H1 (cell line): ENCODE data around the gene RHBG. TPM values are rescaled to one million over a fixed set of nuclear protein-coding genes. Genes with fewer than 3 reads are reported as not detected.
A peak's percentile ranks its signal among the peaks of the same experiment; 100 is the strongest.

Source experiments
- CTCF ChIA-PET: fragments of 300-600 bp; sonication (Branson Sonifier 250); formaldehyde crosslinking; loops from one replicate; lab custom pipeline; 2021; ENCODE audit not compliant: partially characterized antibody; lab: Charles Lee
- POLR2A ChIA-PET: fragments of 300-600 bp; sonication (Branson Sonifier 250); formaldehyde crosslinking; loops from one replicate; lab custom pipeline; 2021; ENCODE audit warnings: inconsistent platforms; ENCODE audit not compliant: partially characterized antibody; lab: Charles Lee
- DNase-seq, 2 experiments: peaks; one replicate each; pipeline versions ENCODE4 v3.0.0 to v3.0.0-alpha.2; 2010 to 2022; ENCODE audit warnings: low spot score in 2 of 2, low read depth in 1 of 2, mixed read lengths in 1 of 2
- FAIRE-seq: peaks from 2 replicates; lab custom pipeline; 2011; peaks lifted over from hg19 to GRCh38; lab: Jason Lieb, UNC
- H2AFZ ChIP-seq: 2 replicates; pipeline ENCODE4 v1.8.1; 2012; ENCODE audit warnings: low read length, inconsistent platforms
- H2AK5ac ChIP-seq: 2 replicates; pipeline ENCODE4 v1.6.1; 2013; ENCODE audit warnings: low read depth, low read length
- H2BK120ac ChIP-seq: replicated peaks from 2 replicates; pipeline ENCODE3; 2013; ENCODE audit warnings: low read depth, low read length, inconsistent platforms
- H2BK12ac ChIP-seq: 2 replicates; pipeline ENCODE4 v1.6.1; 2013; ENCODE audit warnings: low read depth, low read length
- H2BK15ac ChIP-seq: 2 replicates; pipeline ENCODE4 v1.6.1; 2013; ENCODE audit warnings: low read length
- H2BK20ac ChIP-seq: 2 replicates; pipeline ENCODE4 v1.6.1; 2013; ENCODE audit warnings: low read length
- H2BK5ac ChIP-seq: 2 replicates; pipeline ENCODE4 v1.6.1; 2013; ENCODE audit warnings: low read depth, low read length
- H3K14ac ChIP-seq: 2 replicates; pipeline ENCODE4 v1.6.1; 2013; ENCODE audit warnings: inconsistent platforms; ENCODE audit not compliant: insufficient read length
- H3K18ac ChIP-seq: 2 replicates; pipeline ENCODE4 v1.6.1; 2013; ENCODE audit warnings: low read length; ENCODE audit errors: extremely low read depth
- H3K23ac ChIP-seq: 2 replicates; pipeline ENCODE4 v1.6.1; 2013; ENCODE audit warnings: inconsistent platforms; ENCODE audit not compliant: insufficient read length
- H3K23me2 ChIP-seq: 2 replicates; pipeline ENCODE4 v1.6.1; 2013; ENCODE audit warnings: low read depth, low read length
- H3K27ac ChIP-seq: 2 replicates; pipeline ENCODE4 v1.6.1; 2011; ENCODE audit warnings: low read depth, low read length, inconsistent platforms
- H3K27me3 ChIP-seq, 4 experiments: replicated peaks in 1 of 4; 1 replicate in 1 of 4; 2 replicates in 3 of 4; pipeline versions ENCODE4 v1.6.1 to v1.8.1; 2011 to 2013; ENCODE audit warnings: low read length in 3 of 4, mild to moderate bottlenecking in 3 of 4, inconsistent platforms in 2 of 4, mixed read lengths in 2 of 4, moderate library complexity in 1 of 4; ENCODE audit not compliant: control insufficient read depth in 3 of 4, insufficient read depth in 3 of 4; ENCODE audit errors: extremely low read depth in 1 of 4
- H3K36me3 ChIP-seq, 4 experiments: 2 replicates each; pipeline versions ENCODE4 v1.6.1 to v1.8.1; 2011 to 2013; ENCODE audit warnings: mild to moderate bottlenecking in 4 of 4, low read length in 3 of 4, moderate library complexity in 2 of 4, control low read depth in 1 of 4, inconsistent platforms in 1 of 4; ENCODE audit not compliant: insufficient read depth in 4 of 4, control insufficient read depth in 2 of 4
- H3K4ac ChIP-seq: replicated peaks from 2 replicates; pipeline ENCODE3; 2013; ENCODE audit warnings: low read length, low read depth, mixed read lengths, inconsistent platforms; ENCODE audit not compliant: insufficient read length
- H3K4me1 ChIP-seq, 4 experiments: replicated peaks in 1 of 4; 1 replicate in 1 of 4; 2 replicates in 3 of 4; pipeline versions ENCODE4 v1.6.1 to v1.8.1; 2011 to 2013; ENCODE audit warnings: low read length in 3 of 4, inconsistent platforms in 2 of 4, mixed read lengths in 1 of 4; ENCODE audit not compliant: insufficient read depth in 4 of 4, control insufficient read depth in 3 of 4
- H3K4me2 ChIP-seq, 2 experiments: 2 replicates each; pipeline versions ENCODE4 v1.6.1 to v1.8.1; 2011 to 2013; ENCODE audit warnings: low read depth in 2 of 2, low read length in 2 of 2, control low read depth in 1 of 2, inconsistent platforms in 1 of 2, mild to moderate bottlenecking in 1 of 2; ENCODE audit not compliant: insufficient read depth in 1 of 2
- H3K4me3 ChIP-seq, 4 experiments: fragments of 200-600, 300-600 bp in 1 of 4; sonication (generic), shearing (Covaris generic), sonication (Bioruptor Twin) in 1 of 4; 2 replicates each; pipeline versions ENCODE4 v1.5.1 to v1.8.1; 2011 to 2016; ENCODE audit warnings: low read length in 4 of 4, low read depth in 3 of 4, control low read depth in 2 of 4, inconsistent platforms in 2 of 4, mild to moderate bottlenecking in 2 of 4, mixed read lengths in 1 of 4, moderate library complexity in 1 of 4; ENCODE audit not compliant: insufficient read depth in 2 of 4; ENCODE audit errors: extremely low read depth in 1 of 4
- H3K56ac ChIP-seq: replicated peaks from 2 replicates; pipeline ENCODE3; 2013; ENCODE audit warnings: low read depth, mild to moderate bottlenecking, mixed read lengths, low read length, inconsistent platforms; ENCODE audit not compliant: insufficient read length
- H3K79me1 ChIP-seq: 2 replicates; pipeline ENCODE4 v1.6.1; 2013; ENCODE audit warnings: low read depth, low read length, control low read depth
- H3K79me2 ChIP-seq, 2 experiments: 2 replicates each; pipeline versions ENCODE4 v1.6.1 to v1.8.1; 2012 to 2013; ENCODE audit warnings: low read length in 2 of 2, mild to moderate bottlenecking in 2 of 2, inconsistent platforms in 1 of 2; ENCODE audit not compliant: insufficient read depth in 2 of 2, control insufficient read depth in 1 of 2
- H3K9ac ChIP-seq, 4 experiments: replicated peaks in 1 of 4; 1 replicate in 1 of 4; 2 replicates in 3 of 4; pipeline versions ENCODE4 v1.6.1 to v1.8.1; 2011 to 2013; ENCODE audit warnings: low read depth in 3 of 4, low read length in 3 of 4, control low read depth in 2 of 4, mild to moderate bottlenecking in 2 of 4, moderate library complexity in 2 of 4, inconsistent platforms in 1 of 4; ENCODE audit errors: extremely low read depth in 1 of 4
- H3K9me3 ChIP-seq, 2 experiments: 2 replicates each; pipeline versions ENCODE4 v1.6.1 to v1.8.1; 2012 to 2013; ENCODE audit warnings: mild to moderate bottlenecking in 2 of 2, moderate library complexity in 2 of 2, control low read depth in 1 of 2, inconsistent platforms in 1 of 2, low read depth in 1 of 2, low read length in 1 of 2, mixed read lengths in 1 of 2; ENCODE audit not compliant: insufficient read depth in 2 of 2
- H4K20me1 ChIP-seq, 2 experiments: replicated peaks in 1 of 2; 2 replicates each; pipeline versions ENCODE3 to v1.8.1; 2011 to 2013; ENCODE audit warnings: inconsistent platforms in 2 of 2, low read length in 2 of 2, mild to moderate bottlenecking in 1 of 2; ENCODE audit not compliant: insufficient read depth in 2 of 2, control insufficient read depth in 1 of 2
- H4K5ac ChIP-seq: 2 replicates; pipeline ENCODE4 v1.6.1; 2013; ENCODE audit warnings: low read length, low read depth, mixed read lengths, inconsistent platforms; ENCODE audit not compliant: insufficient read length
- H4K8ac ChIP-seq: 2 replicates; pipeline ENCODE4 v1.8.0; 2013; ENCODE audit warnings: mild to moderate bottlenecking, moderate library complexity, low read length, inconsistent platforms; ENCODE audit not compliant: insufficient read depth; ENCODE audit errors: extremely low read depth
- H4K91ac ChIP-seq: replicated peaks from 2 replicates; pipeline ENCODE3; 2013; ENCODE audit warnings: low read length, mixed read lengths, inconsistent platforms; ENCODE audit not compliant: insufficient read length
- CEBPB ChIP-seq: IDR thresholded peaks from 2 replicates; pipeline ENCODE4 v1.6.1; 2012; ENCODE audit warnings: low read depth, low read length
- CHD1 ChIP-seq: IDR thresholded peaks from 2 replicates; pipeline ENCODE4 v1.6.1; 2012; ENCODE audit warnings: low read depth, low read length, improper control_type of control experiment
- JUND ChIP-seq: IDR thresholded peaks from 2 replicates; pipeline ENCODE4 v1.6.1; 2011; ENCODE audit warnings: mild to moderate bottlenecking, improper control_type of control experiment, low read length
- KDM1A ChIP-seq: fragments of 200-600, 300-600 bp; sonication (generic); IDR thresholded peaks from 2 replicates; pipeline ENCODE4 v1.7.1; 2016; ENCODE audit warnings: mild to moderate bottlenecking, low read length, borderline replicate concordance
- WGBS, 2 experiments: shearing (Covaris generic) in 1 of 2; methylation state at CpG; one replicate each; pipeline versions ENCODE4 v1.1.6 to v1.1.7; 2013 to 2015; ENCODE audit warnings: low lambda C conversion rate in 2 of 2, mixed read lengths in 2 of 2, inconsistent platforms in 1 of 2, low coverage in 1 of 2, missing lambda C conversion rate in 1 of 2; ENCODE audit not compliant: insufficient replicate concordance in 2 of 2, insufficient coverage in 1 of 2, insufficient read length in 1 of 2; ENCODE audit errors: extremely low coverage in 1 of 2, missing lambda C conversion rate in 1 of 2; 5-methylcytosine and 5-hydroxymethylcytosine counted together
- polyA plus RNA-seq, 7 experiments: library from polyadenylated mRNA; depleted of rRNA in 3 of 7; stranded (reverse) in 5 of 7; unstranded in 2 of 7; fragments of >200 nt in 5 of 7; fragments of 200-250 nt in 2 of 7; gene quantifications; 1 replicate in 5 of 7; 2 replicates in 1 of 7; 4 replicates in 1 of 7; pipeline versions ENCODE4 v1.2.1 to v1.2.3, GENCODE V29; 2011 to 2013; ENCODE audit warnings: missing spikeins in 2 of 7, mixed read lengths in 2 of 7
- total RNA-seq: library from RNA; stranded (reverse); fragmentation: NEBNext Ultra II Directional; extraction: Animal tissue kit (Norgen Biotek cat#: 25700); gene quantifications from 2 replicates; pipeline ENCODE4 v1.2.1, GENCODE V29; 2021
- TF ChIP-seq, protein P1 (sequence below): IDR thresholded peaks from 2 replicates; pipeline ENCODE4 v1.6.1; 2011; ENCODE audit warnings: low read length, improper control_type of control experiment

Gene RHBG
- total and polyA plus RNA-seq, 2 of the 8 experiments (the other 6 are each of a cell fraction or from before 2014, with no cell fraction given) = 2.6 to 2.7 TPM

DNA sequence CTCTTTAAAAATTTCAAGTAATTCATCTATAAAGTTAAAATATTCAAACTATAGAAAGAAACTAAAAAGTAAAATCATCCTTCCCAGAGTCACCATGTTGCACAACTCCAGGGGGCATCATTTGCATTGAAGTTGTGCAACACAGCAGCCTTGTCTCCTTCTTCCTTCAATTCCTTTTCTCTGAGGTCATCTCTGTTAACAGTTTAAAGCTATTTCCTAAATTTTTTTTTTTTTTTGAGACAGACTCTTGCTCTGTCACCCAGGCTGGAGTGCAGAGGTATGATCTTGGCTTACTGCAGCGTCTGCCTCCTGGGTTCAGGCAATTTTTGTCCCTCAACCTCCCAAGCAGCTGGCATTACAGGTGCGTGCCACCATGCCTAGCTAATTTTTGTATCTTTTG lies 7.1 kb downstream of the RHBG start:
- Histone ChIP-seq H2BK5ac (no peak overlapping the region), H3K9me3 (no peaks in the 10 kb centered on the region), H2AK5ac (no peak overlapping the region), H3K9ac (no peak overlapping the region), H4K20me1 (no peaks in the 10 kb centered on the region), H3K56ac (no peak overlapping the region), H3K23me2 (no peaks in the 10 kb centered on the region), H2AFZ (no peak overlapping the region), H3K79me1 (no peaks in the 10 kb centered on the region), H3K23ac (no peak overlapping the region)
- TF ChIP-seq CHD1 = no peak
- no peak for TF ChIP-seq KDM1A
- peak; percentile 96 for TF ChIP-seq CEBPB
- TF ChIP-seq JUND = 0 out of 2 replicates have a peak, but pooled peaks have one; percentile 19
- TF ChIP-seq, protein P1, sequence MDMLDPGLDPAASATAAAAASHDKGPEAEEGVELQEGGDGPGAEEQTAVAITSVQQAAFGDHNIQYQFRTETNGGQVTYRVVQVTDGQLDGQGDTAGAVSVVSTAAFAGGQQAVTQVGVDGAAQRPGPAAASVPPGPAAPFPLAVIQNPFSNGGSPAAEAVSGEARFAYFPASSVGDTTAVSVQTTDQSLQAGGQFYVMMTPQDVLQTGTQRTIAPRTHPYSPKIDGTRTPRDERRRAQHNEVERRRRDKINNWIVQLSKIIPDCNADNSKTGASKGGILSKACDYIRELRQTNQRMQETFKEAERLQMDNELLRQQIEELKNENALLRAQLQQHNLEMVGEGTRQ = no peak
- TF ChIP-seq, all 59 proteins: peak for 2
- H3K14ac ChIP-seq = no peak overlapping the region
- H4K8ac ChIP-seq = no peak overlapping the region
- no peak overlapping the region for H2BK20ac ChIP-seq
- no peaks in the 10 kb centered on the region for H3K79me2 ChIP-seq
- H3K36me3 ChIP-seq = no peaks in the 10 kb centered on the region
- FAIRE-seq = no peak
- H3K4me2 ChIP-seq = no peak overlapping the region
- H3K4me1 ChIP-seq = peaks cover 0 to 4% (median 2%) of the 10 kb centered on the region in 4 experiments; a peak in 4 of 7 replicates
- H2BK120ac ChIP-seq = no peak overlapping the region
- DNase-seq = no peak
- H3K27ac ChIP-seq = no peak overlapping the region
- H2BK15ac ChIP-seq = no peak overlapping the region
- ChIA-PET CTCF (interaction anchor here (1.0 to 19.9 kb wide), 6 partner anchors 11 to 74 kb away, joined by 3 to 574 read pairs (median 4); no protein-coding TSS in a partner anchor), POLR2A (interaction anchor here (1.3 to 1.6 kb wide), 2 partner anchors 13 to 45 kb away, joined by 4 read pairs; no protein-coding TSS in a partner anchor)
- no peaks in the 10 kb centered on the region for H3K27me3 ChIP-seq
- no peak overlapping the region for H4K91ac ChIP-seq
- H4K5ac ChIP-seq = no peak overlapping the region
- WGBS, 2 experiments = 95% methylated on average over 2 of the region's 2 CpGs; no CpG with 5 or more reads in 1 of the 2 experiments
- H3K18ac ChIP-seq = no peak overlapping the region
- no peak overlapping the region for H3K4ac ChIP-seq
- no peak overlapping the region for H3K4me3 ChIP-seq
- H2BK12ac ChIP-seq = no peak overlapping the region
